Neural crest cell (in vitro differentiated cells): ENCODE data around the gene HINT1. TPM values are rescaled to one million over a fixed set of nuclear protein-coding genes. Genes with fewer than 3 reads are reported as not detected.

Source experiments
- DNase-seq: peaks from one replicate; pipeline ENCODE4 v3.0.0; 2021; ENCODE audit warnings: low read depth, mixed read lengths, low spot score
- H3K27ac Mint-ChIP-seq: one replicate; pipeline ENCODE4 v1.8.0; 2021; ENCODE audit warnings: mild to moderate bottlenecking, mixed read lengths; ENCODE audit not compliant: unreplicated experiment
- H3K27me3 Mint-ChIP-seq: 2 replicates; pipeline ENCODE4 v1.8.0; 2021; ENCODE audit warnings: low read depth, mild to moderate bottlenecking, mixed read lengths
- H3K36me3 Mint-ChIP-seq: 2 replicates; pipeline ENCODE4 v1.8.0; 2021; ENCODE audit warnings: low read depth, mild to moderate bottlenecking, mixed read lengths
- H3K4me1 Mint-ChIP-seq: 2 replicates; pipeline ENCODE4 v1.8.0; 2021; ENCODE audit warnings: mixed read lengths
- H3K4me3 Mint-ChIP-seq: one replicate; pipeline ENCODE4 v1.8.0; 2021; ENCODE audit warnings: mild to moderate bottlenecking, mixed read lengths
- H3K9me3 Mint-ChIP-seq: 2 replicates; pipeline ENCODE4 v1.8.0; 2021; ENCODE audit warnings: mixed read lengths
- total RNA-seq: library from RNA; stranded (reverse); gene quantifications from 2 replicates; pipeline ENCODE4 v1.2.1, GENCODE V29; 2021
- TF ChIP-seq, protein P1 (sequence below): fragments of 200-600 bp; sonication (generic); conservative IDR thresholded peaks from 2 replicates; pipeline ENCODE4 v1.5.0; 2021; ENCODE audit warnings: antibody characterized with exemption, mild to moderate bottlenecking

The HINT1 gene
- total RNA-seq, 1 donor from 2014 or later: 264 TPM

DNA sequence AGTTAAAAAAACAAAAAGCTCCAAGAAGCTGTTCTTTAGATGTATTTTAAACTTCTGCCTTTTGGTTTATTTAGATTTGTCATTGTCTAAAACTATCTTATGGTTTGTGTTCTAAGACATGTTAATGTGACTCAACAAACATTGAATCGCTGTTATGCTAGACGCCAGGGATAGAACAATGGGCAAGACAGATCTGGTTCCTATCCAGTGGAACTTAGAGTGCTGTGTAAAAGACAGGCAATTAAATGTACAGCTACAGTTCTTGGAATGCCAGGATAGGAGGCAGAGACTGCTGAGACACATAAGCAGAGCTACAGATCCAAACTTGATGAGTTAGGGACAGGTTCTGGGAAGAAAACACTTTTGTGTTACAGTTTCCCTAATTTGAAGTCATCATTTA, 28.1 kb upstream of the HINT1 start:
- no peaks in the 10 kb centered on the region for H3K9me3 Mint-ChIP-seq
- TF ChIP-seq, protein P1, sequence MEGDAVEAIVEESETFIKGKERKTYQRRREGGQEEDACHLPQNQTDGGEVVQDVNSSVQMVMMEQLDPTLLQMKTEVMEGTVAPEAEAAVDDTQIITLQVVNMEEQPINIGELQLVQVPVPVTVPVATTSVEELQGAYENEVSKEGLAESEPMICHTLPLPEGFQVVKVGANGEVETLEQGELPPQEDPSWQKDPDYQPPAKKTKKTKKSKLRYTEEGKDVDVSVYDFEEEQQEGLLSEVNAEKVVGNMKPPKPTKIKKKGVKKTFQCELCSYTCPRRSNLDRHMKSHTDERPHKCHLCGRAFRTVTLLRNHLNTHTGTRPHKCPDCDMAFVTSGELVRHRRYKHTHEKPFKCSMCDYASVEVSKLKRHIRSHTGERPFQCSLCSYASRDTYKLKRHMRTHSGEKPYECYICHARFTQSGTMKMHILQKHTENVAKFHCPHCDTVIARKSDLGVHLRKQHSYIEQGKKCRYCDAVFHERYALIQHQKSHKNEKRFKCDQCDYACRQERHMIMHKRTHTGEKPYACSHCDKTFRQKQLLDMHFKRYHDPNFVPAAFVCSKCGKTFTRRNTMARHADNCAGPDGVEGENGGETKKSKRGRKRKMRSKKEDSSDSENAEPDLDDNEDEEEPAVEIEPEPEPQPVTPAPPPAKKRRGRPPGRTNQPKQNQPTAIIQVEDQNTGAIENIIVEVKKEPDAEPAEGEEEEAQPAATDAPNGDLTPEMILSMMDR: no peak
- no peaks in the 10 kb centered on the region for H3K36me3 Mint-ChIP-seq
- H3K27ac Mint-ChIP-seq: no peak overlapping the region
- H3K4me1 Mint-ChIP-seq: peaks cover 3% of the 10 kb centered on the region
- DNase-seq: no peak
- no peak overlapping the region for H3K4me3 Mint-ChIP-seq
- H3K27me3 Mint-ChIP-seq: no peaks in the 10 kb centered on the region

DNA sequence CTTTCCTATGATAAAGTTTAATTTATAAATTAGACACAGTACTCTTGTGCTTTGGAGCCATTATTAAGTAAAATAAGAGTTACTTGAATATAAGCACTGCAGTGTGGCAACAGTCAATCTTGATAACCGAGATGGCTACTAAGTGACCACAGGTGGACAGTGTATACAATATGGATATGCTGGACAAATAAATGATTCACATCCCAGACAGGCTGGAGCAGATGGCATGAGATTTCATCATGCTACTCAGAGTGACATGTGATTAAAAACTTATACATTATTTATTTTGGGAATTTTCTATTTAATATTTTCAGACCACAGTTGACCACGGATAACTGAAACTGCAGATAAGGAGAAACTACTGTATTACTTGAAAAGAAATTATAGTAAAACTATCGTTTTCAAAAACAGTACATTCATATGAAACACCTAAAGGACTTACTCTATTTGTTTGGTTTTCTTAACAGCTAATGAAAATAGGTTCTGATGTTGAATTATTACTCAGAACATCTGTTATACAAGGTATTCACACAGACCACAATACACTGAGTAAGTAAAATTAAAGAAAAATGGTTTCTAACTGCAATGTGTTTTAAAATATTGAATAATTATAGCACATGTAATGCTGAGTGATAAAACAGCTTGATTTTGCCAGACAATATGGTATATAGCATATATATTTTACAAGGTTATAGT, 21.7 kb upstream of the HINT1 start:
- Mint-ChIP-seq H3K27ac (no peak overlapping the region), H3K9me3 (no peaks in the 10 kb centered on the region), H3K4me3 (no peak overlapping the region), H3K27me3 (no peaks in the 10 kb centered on the region), H3K36me3 (no peaks in the 10 kb centered on the region), H3K4me1 (no peaks in the 10 kb centered on the region)
- DNase-seq: no peak
- TF ChIP-seq, protein P1: no peak

GRCh38 chr5:131185523-131186104, 20.6 kb upstream of the HINT1 start:
- H3K36me3 Mint-ChIP-seq: no peaks in the 10 kb centered on the region
- H3K27ac Mint-ChIP-seq: no peak overlapping the region
- TF ChIP-seq, protein P1: no peak
- H3K4me3 Mint-ChIP-seq: no peak overlapping the region
- no peak for DNase-seq
- H3K9me3 Mint-ChIP-seq: no peaks in the 10 kb centered on the region
- H3K27me3 Mint-ChIP-seq: no peaks in the 10 kb centered on the region
- H3K4me1 Mint-ChIP-seq: no peaks in the 10 kb centered on the region

- H3K9me3 Mint-ChIP-seq: no peaks in the 10 kb centered on the region
- H3K27ac Mint-ChIP-seq: no peak overlapping the region
- no peaks in the 10 kb centered on the region for H3K36me3 Mint-ChIP-seq
- TF ChIP-seq, protein P1: no peak
- no peak overlapping the region for H3K4me3 Mint-ChIP-seq
- DNase-seq: no peak
- H3K4me1 Mint-ChIP-seq: no peaks in the 10 kb centered on the region
- no peaks in the 10 kb centered on the region for H3K27me3 Mint-ChIP-seq
Observed at GRCh38 chr5:131182839-131183238, 17.8 kb upstream of the HINT1 start.

DNA sequence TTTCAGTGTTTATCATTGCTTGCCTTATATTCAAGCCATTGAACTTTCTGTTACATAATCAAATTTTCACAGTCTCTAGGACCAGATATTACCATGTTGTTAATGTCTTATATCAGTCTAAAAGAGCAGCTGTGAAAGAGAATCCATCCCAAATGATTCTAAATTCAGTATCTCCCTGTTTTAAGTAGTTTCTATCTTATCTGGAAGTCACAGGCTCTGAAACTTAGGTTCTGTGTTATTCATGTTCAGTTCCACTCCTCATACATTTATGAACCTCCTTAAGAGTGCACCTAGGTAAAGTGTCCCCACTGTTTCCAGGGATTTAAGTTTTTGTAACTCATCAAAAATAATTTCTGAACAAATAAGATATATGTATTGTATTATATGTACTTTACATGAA, 15.4 kb upstream of the HINT1 start:
- Mint-ChIP-seq H3K4me1 (no peaks in the 10 kb centered on the region), H3K9me3 (no peaks in the 10 kb centered on the region), H3K36me3 (no peaks in the 10 kb centered on the region), H3K27ac (no peak overlapping the region), H3K27me3 (no peaks in the 10 kb centered on the region), H3K4me3 (no peak overlapping the region)
- no peak for DNase-seq
- TF ChIP-seq, protein P1: no peak
